Measurements from ENCODE around the gene CRYBG3.

- no peak for TF ChIP-seq CTCF (conservative IDR thresholded peaks at IDR 0.05 in 1 of 2, IDR thresholded peaks at IDR 0.05 in 1 of 2; ENCODE audit: low read depth in 1 of 2, low read length in 2 of 2)
- no peak for TF ChIP-seq EZH2 (IDR thresholded peaks at IDR 0.05; ENCODE audit: low read length, missing control alignments)
Measured at GRCh38 chr3:97942801-97943546, 121.2 kb downstream of the CRYBG3 start.

Measured in fibroblast of lung (primary cell).